C4-2B (cell line): ENCODE measurements around the gene GRIK4.

ENCODE experiments used
- H3K27ac ChIP-seq: fragments of 450-650 bp; 2 replicates; pipeline ENCODE4 v1.5.1; 2017
- ZFX ChIP-seq: fragments of 450-650 bp; IDR thresholded peaks from 2 replicates; pipeline ENCODE4 v1.6.1; 2017
- TF ChIP-seq, protein P1 (sequence below): fragments of 450-650 bp; conservative IDR thresholded peaks from 2 replicates; pipeline ENCODE4 v1.5.1; 2017; ENCODE audit warnings: mild to moderate bottlenecking

The GRIK4 gene

DNA sequence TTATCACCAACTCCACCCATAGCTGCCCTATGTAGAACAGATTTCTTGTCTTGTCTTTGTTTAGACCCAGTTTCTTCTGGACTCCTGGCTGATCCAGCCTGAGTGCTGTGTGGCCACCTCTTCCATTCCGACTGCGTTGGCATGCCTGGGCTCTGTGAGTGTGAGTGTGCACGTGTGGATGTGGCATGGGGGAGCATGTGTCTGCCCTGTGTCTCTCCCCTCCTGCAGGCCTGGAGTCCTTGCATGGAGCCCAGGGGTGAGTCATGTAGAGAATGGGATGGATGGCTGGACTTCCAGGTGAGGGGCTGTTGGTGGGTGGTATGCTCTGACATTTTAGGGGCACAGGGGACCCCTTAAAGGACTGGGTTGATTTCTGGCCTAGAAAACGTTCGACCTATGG lies 194.7 kb downstream of the GRIK4 start:
- no peak for TF ChIP-seq ZFX
- TF ChIP-seq, protein P1, sequence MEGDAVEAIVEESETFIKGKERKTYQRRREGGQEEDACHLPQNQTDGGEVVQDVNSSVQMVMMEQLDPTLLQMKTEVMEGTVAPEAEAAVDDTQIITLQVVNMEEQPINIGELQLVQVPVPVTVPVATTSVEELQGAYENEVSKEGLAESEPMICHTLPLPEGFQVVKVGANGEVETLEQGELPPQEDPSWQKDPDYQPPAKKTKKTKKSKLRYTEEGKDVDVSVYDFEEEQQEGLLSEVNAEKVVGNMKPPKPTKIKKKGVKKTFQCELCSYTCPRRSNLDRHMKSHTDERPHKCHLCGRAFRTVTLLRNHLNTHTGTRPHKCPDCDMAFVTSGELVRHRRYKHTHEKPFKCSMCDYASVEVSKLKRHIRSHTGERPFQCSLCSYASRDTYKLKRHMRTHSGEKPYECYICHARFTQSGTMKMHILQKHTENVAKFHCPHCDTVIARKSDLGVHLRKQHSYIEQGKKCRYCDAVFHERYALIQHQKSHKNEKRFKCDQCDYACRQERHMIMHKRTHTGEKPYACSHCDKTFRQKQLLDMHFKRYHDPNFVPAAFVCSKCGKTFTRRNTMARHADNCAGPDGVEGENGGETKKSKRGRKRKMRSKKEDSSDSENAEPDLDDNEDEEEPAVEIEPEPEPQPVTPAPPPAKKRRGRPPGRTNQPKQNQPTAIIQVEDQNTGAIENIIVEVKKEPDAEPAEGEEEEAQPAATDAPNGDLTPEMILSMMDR: no peak
- H3K27ac ChIP-seq: no peak overlapping the region

- no peak overlapping the region for H3K27ac ChIP-seq
- TF ChIP-seq, protein P1: no peak
- no peak for TF ChIP-seq ZFX
Observed at GRCh38 chr11:120707098-120707497, 195.6 kb downstream of the GRIK4 start.

DNA sequence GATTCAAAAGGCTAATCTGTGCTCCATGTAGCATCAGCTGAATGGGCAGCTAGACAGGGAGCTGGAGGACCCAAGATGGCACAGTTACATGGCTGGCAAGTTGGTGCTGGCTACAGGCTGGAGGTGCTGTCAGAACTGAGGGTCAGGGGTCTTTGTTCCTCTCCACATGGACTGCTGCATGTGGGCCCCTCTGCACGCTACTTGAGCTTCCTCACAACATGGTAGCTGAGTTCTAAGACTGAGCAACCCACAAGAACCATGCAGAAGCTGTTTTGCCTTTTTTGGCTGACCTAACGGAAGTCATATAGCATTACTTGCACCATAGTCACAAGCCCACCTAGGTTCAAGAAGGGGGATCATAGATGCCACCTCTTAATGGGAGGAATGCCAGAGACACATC lies 196.1 kb downstream of the GRIK4 start:
- H3K27ac ChIP-seq: no peak overlapping the region
- TF ChIP-seq, protein P1: no peak
- TF ChIP-seq ZFX: no peak

DNA sequence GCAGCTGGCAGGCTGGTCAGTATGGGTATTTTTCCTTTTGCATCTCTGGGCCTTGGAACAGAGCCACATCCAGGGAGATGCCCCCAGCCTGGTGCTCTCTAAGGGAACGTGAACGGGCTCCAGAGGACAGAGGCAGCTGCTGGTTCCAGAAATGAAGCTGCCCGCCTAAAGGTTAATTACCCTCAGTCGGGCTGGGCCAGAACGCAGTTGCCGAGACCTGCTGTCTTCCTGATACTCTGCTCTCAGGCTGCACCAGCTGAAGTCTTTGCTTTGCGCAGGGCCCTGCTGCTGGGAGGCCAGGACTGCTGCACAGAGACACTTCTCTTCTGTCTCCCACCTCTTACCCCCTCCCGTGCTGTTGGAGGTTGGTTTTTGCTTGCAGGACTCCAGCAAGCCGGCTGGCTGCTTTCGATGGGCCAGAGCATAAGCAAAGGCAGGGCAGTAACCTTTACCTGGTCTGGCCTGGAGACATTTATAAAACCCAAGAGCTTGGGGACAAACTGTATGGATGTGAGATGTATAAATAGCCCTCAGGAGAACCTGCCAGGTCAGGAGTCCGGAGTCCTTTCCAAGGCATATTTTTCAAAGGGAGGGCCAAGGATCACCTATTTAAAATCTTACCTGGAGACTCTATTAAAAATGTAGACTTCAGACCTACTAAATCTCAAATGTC lies 197.1 kb downstream of the GRIK4 start:
- H3K27ac ChIP-seq: no peak overlapping the region
- TF ChIP-seq, protein P1: no peak
- no peak for TF ChIP-seq ZFX

DNA sequence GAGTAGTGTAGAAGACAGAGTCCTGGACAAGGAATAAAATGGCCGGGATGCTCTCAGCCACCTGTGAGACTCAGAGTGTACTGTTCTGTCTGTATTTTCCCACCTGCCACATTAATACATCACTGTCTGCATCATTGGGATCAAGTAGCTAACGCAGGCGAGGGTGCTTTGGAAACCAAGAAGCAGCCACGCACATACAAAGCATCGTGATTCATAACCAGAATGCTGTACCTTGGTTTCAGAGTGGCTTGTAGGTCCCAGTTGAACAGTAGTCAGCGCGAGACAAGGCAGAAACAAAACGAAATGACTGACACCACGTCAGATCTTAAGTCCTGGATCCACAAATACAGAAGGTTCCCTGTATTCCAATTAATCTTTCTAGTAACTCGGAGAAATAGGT lies 198.3 kb downstream of the GRIK4 start:
- no peak for TF ChIP-seq ZFX
- TF ChIP-seq, protein P1: no peak
- no peak overlapping the region for H3K27ac ChIP-seq

GRCh38 chr11:120710354-120711131 lies 199.0 kb downstream of the GRIK4 start:
- no peak overlapping the region for H3K27ac ChIP-seq
- no peak for TF ChIP-seq ZFX
- TF ChIP-seq, protein P1: no peak

DNA sequence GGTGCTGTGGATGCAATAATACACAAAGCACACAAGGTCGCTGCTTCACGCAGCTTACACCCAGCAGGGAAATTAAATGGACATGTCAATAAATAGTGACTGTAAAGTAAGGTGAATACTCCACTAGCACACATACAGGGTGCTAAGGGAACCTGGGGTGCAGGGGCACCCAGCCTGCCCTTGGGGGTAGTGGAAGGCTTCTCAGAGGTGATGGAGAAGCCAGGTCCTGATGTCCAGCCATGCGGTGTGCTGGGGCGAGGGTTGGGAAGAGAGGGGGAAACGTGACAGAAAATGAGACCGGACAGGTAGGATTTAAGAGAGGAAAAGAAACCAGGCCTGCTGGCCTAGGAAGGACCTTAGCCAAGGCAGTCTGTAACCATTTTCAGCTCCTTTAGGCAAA lies 200.5 kb downstream of the GRIK4 start:
- no peak for TF ChIP-seq ZFX
- no peak overlapping the region for H3K27ac ChIP-seq
